C4-2B (cell line): ENCODE measurements around the gene OFD1.
"Not testable (repeated sequence)": the region's sequence is repeated elsewhere in the genome, so short reads cannot be mapped to it uniquely, and the experiment has no call there.

Source experiments
- H3K27ac ChIP-seq: fragments of 450-650 bp; 2 replicates; pipeline ENCODE4 v1.5.1; 2017
- ZFX ChIP-seq: fragments of 450-650 bp; IDR thresholded peaks from 2 replicates; pipeline ENCODE4 v1.6.1; 2017
- TF ChIP-seq, protein P1 (sequence below): fragments of 450-650 bp; conservative IDR thresholded peaks from 2 replicates; pipeline ENCODE4 v1.5.1; 2017; ENCODE audit warnings: mild to moderate bottlenecking

The OFD1 gene

GRCh38 chrX:13711141-13711540 is 23.4 kb upstream of the OFD1 start:
- TF ChIP-seq, protein P1, sequence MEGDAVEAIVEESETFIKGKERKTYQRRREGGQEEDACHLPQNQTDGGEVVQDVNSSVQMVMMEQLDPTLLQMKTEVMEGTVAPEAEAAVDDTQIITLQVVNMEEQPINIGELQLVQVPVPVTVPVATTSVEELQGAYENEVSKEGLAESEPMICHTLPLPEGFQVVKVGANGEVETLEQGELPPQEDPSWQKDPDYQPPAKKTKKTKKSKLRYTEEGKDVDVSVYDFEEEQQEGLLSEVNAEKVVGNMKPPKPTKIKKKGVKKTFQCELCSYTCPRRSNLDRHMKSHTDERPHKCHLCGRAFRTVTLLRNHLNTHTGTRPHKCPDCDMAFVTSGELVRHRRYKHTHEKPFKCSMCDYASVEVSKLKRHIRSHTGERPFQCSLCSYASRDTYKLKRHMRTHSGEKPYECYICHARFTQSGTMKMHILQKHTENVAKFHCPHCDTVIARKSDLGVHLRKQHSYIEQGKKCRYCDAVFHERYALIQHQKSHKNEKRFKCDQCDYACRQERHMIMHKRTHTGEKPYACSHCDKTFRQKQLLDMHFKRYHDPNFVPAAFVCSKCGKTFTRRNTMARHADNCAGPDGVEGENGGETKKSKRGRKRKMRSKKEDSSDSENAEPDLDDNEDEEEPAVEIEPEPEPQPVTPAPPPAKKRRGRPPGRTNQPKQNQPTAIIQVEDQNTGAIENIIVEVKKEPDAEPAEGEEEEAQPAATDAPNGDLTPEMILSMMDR, result no peak
- TF ChIP-seq ZFX, result no peak
- no peak overlapping the region for H3K27ac ChIP-seq

DNA sequence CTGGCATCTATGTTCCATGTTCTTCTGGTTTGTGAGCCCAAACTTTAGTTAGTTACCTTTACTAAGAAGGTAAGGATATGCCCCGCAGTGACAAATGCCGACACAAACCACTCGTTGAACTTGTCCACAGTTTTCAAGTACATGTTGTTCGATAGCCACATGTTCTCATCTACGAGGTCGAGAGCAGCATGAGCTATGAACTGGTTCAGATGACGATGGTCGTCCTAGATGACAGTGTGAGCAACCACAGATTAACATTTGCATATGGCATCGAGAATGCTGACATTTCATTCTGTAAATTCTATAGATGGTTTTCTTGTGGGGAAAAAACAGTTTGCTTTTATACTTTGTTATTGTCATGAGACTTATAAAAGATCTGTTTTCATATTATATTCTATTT is 18.1 kb upstream of the OFD1 start:
- H3K27ac ChIP-seq, result no peak overlapping the region
- TF ChIP-seq, protein P1, result no peak
- TF ChIP-seq ZFX, result no peak

GRCh38 chrX:13716905-13717304 is 17.6 kb upstream of the OFD1 start:
- H3K27ac ChIP-seq, result no peak overlapping the region
- no peak for TF ChIP-seq ZFX
- TF ChIP-seq, protein P1, result no peak

DNA sequence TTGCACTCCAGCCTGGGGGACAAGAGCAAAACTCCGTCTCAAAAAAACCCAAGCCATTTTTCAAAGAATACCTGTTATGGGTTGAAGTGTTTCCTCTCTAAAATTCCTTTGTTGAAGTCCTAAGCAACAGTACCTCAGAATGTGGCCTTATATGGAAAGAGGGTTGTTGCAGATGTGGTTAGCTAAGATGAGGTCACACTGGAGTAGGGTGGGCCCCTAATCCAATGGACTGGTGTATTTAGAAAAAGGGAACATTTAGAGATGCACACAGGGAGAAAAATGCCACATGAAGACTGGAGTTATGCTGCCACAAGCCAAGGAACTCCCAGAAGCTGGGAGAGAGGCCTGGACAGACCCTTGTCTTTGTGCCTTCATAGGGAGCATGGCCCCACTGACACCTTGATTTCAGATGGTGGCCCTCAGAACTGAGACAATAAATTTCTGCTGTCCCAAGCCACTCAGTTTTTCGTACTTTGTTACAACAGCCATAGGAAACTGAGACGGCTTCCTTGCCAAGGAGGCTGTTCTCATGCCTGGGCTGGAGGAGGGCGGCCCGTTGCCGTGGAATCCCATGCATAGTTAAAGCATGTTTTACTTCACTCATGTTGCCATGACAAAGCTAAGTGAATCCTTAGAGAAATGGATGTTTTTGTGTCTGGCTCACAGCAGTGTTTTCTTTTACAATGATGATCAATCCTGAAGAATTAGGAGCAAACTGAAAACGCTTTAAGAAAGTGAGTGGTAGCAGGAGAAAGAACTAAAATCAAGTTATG is 16.7 kb upstream of the OFD1 start:
- no peak overlapping the region for H3K27ac ChIP-seq
- TF ChIP-seq, protein P1, result no peak
- TF ChIP-seq ZFX, result no peak

- TF ChIP-seq, protein P1, result no peak
- no peak for TF ChIP-seq ZFX
- H3K27ac ChIP-seq, result no peak overlapping the region
Observed at GRCh38 chrX:13719192-13719856, 15.2 kb upstream of the OFD1 start.

DNA sequence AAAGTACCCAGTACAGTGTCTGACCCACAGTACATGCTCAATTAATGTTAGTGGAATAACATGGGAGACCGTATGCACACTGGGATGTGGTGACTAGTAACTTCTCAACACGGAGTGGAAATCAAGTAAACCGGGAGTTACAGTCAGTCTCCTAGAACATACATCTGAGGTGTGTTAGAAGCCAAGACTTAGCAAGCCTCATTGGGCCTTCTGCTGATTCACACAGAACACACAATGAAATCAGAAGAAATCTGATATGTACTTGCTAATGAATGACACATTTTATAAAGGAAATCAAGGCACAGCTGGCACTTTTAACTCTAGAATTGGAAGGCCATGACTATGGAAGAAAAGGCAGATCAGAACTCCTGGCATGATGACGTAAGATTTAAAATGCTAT is 13.2 kb upstream of the OFD1 start:
- TF ChIP-seq ZFX, result no peak
- TF ChIP-seq, protein P1, result no peak
- peak overlapping the region; percentile 71; the same call in 1 of the 2 replicates for H3K27ac ChIP-seq

DNA sequence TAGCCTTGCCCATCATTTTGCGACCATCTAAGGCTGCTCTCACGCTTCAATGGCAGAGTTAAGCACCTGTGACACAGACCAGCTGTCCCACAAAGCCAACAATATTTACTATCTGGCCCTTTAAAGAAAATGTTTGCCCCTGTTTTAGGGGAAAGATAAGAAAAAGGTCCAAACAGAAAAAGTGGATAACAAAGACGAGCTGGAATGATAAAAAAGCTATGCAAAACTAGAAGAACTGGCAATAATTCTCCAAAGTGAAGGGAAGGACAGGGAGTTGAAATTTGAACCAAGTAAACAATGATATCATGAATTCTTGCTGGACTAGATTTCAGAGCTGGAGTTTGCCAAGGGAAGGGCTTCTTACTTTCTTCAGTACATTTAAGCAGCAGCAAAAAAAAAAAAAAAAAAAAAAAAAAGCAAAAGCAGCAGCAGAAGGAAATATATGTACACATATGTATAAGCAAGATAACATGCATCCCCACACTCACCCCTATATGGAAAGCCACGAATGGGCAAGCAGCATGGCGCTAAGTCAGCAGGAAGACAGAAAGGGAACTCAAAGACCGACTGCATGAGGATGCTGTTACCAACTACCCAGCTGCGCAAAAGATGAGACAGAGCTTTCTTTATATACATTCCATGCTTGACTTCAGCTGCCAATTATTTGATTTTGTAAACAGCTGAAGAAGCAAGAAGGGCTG is 12.6 kb upstream of the OFD1 start:
- no peak for TF ChIP-seq ZFX
- TF ChIP-seq, protein P1, result no peak
- peak overlapping the region; percentile 71 for H3K27ac ChIP-seq

- not testable (repeated sequence) for H3K27ac ChIP-seq
Observed at GRCh38 chrX:13724878-13725277, 9.7 kb upstream of the OFD1 start.

- not testable (repeated sequence) for H3K27ac ChIP-seq
Observed at GRCh38 chrX:13726583-13726982, 8.0 kb upstream of the OFD1 start.

DNA sequence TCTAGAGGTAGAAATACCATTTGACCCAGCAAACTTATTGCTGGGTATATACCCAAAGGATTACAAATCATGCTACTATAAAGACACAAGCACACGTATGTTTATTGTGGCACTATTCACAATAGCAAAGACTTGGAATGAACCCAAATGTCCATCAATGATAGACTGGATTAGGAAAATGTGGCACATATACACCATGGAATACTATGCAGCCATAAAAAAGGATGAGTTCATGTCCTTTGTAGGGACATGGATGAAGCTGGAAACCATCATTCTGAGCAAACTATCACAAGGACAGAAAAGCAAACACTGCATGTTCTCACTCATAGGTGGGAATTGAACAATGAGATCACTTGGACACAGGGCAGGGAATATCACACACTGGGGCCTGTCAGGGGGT is 4.0 kb upstream of the OFD1 start:
- not testable (repeated sequence) for H3K27ac ChIP-seq
